B cell (primary cell): ENCODE data around the gene KLHL36.

Experiments used
- CTCF ChIP-seq: fragments of 200-600 bp; IDR thresholded peaks from one replicate; pipeline ENCODE4 v1.8.0; 2022; ENCODE audit warnings: antibody characterized with exemption, mild to moderate bottlenecking
- EZH2 ChIP-seq: IDR thresholded peaks from 2 replicates; pipeline ENCODE4 v1.6.1; 2012; ENCODE audit warnings: borderline replicate concordance, low read depth, mild to moderate bottlenecking, moderate library complexity, low read length; ENCODE audit not compliant: insufficient read depth, poor library complexity, severe bottlenecking

- no peak for TF ChIP-seq EZH2
- no peak for TF ChIP-seq CTCF
Measured at GRCh38 chr16:84700446-84701300, 52.4 kb downstream of the KLHL36 start.
